Neural progenitor cell (in vitro differentiated cells): ENCODE measurements around the gene ZBTB5. TPM values are rescaled to one million over a fixed set of nuclear protein-coding genes. Genes with fewer than 3 reads are reported as not detected.
"Not testable (repeated sequence)": the region's sequence is repeated elsewhere in the genome, so short reads cannot be mapped to it uniquely, and the experiment has no call there.

Experiments
- DNase-seq: peaks from one replicate; pipeline ENCODE4 v3.0.0-alpha.2; 2016; ENCODE audit warnings: low spot score
- H2AFZ ChIP-seq: fragments of 200-600 bp; sonication (generic); replicated peaks from 2 replicates; pipeline ENCODE4 v1.6.1; 2016; ENCODE audit warnings: antibody characterized with exemption
- H3F3A ChIP-seq: fragments of 200-600 bp; sonication (generic); 2 replicates; pipeline ENCODE4 v1.6.1; 2016; ENCODE audit warnings: antibody characterized with exemption, low read depth
- H3K27ac ChIP-seq: fragments of 200-600 bp; sonication (generic); 2 replicates; pipeline ENCODE4 v1.5.1; 2016; ENCODE audit warnings: mild to moderate bottlenecking
- H3K27me3 ChIP-seq: fragments of 200-600 bp; sonication (generic); 2 replicates; pipeline ENCODE4 v1.6.1; 2016; ENCODE audit warnings: mild to moderate bottlenecking, moderate library complexity
- H3K36me3 ChIP-seq: fragments of 200-600 bp; sonication (generic); 2 replicates; pipeline ENCODE4 v1.5.1; 2016
- H3K4me1 ChIP-seq: fragments of 200-600 bp; sonication (generic); 2 replicates; pipeline ENCODE4 v1.6.1; 2016; ENCODE audit warnings: mixed run types
- H3K4me2 ChIP-seq: fragments of 200-600 bp; sonication (generic); 2 replicates; pipeline ENCODE4 v1.6.1; 2016
- H3K4me3 ChIP-seq: fragments of 200-600 bp; sonication (generic); 2 replicates; pipeline ENCODE4 v1.5.1; 2016
- H3K79me2 ChIP-seq: fragments of 200-600 bp; sonication (generic); 2 replicates; pipeline ENCODE4 v1.6.1; 2016; ENCODE audit warnings: low read depth
- H3K9ac ChIP-seq: fragments of 200-600 bp; sonication (generic); 2 replicates; pipeline ENCODE4 v1.6.1; 2016
- H3K9me3 ChIP-seq: fragments of 200-600 bp; sonication (generic); 2 replicates; pipeline ENCODE4 v1.5.1; 2016; ENCODE audit warnings: low read depth
- H4K20me1 ChIP-seq: fragments of 200-600 bp; sonication (generic); 2 replicates; pipeline ENCODE4 v1.6.1; 2016; ENCODE audit warnings: low read depth
- H3K27ac Mint-ChIP-seq: 3 replicates; pipeline ENCODE4 v1.8.0; 2021; ENCODE audit warnings: mixed read lengths
- H3K27me3 Mint-ChIP-seq: 2 replicates; pipeline ENCODE4 v1.8.0; 2022; ENCODE audit warnings: low read depth, mild to moderate bottlenecking, inconsistent platforms, moderate library complexity, mixed read lengths; ENCODE audit not compliant: insufficient read depth
- H3K36me3 Mint-ChIP-seq: 3 replicates; pipeline ENCODE4 v1.8.0; 2021; ENCODE audit warnings: mixed read lengths
- H3K4me1 Mint-ChIP-seq: 3 replicates; pipeline ENCODE4 v1.8.0; 2021; ENCODE audit warnings: mixed read lengths
- H3K4me3 Mint-ChIP-seq: 3 replicates; pipeline ENCODE4 v1.8.0; 2021; ENCODE audit warnings: mild to moderate bottlenecking, moderate library complexity, mixed read lengths
- H3K9me3 Mint-ChIP-seq: 3 replicates; pipeline ENCODE4 v1.8.0; 2020; ENCODE audit warnings: mixed read lengths
- CTCF ChIP-seq: fragments of 200-600 bp; sonication (generic); IDR thresholded peaks from 2 replicates; pipeline ENCODE4 v1.5.1; 2017; ENCODE audit warnings: antibody characterized with exemption, mild to moderate bottlenecking
- EZH2 ChIP-seq: fragments of 200-600 bp; sonication (generic); IDR thresholded peaks from 2 replicates; pipeline ENCODE4 v1.6.1; 2017; ENCODE audit warnings: antibody characterized with exemption, mild to moderate bottlenecking, moderate library complexity
- EZH2phosphoT487 ChIP-seq: fragments of 200-600 bp; sonication (generic); IDR thresholded peaks from 2 replicates; pipeline ENCODE4 v1.6.1; 2017; ENCODE audit warnings: antibody characterized with exemption
- total RNA-seq: library from RNA; depleted of rRNA; stranded (reverse); fragments of >200 nt; gene quantifications from 2 replicates; pipeline ENCODE4 v1.2.3, GENCODE V29; 2015; ENCODE audit warnings: low replicate concordance

Gene ZBTB5
- total RNA-seq, 1 donor from 2014 or later, result 24.1 TPM

GRCh38 chr9:37486256-37486615 is 21.0 kb upstream of the ZBTB5 start:
- H3K4me3 ChIP-seq, result peak overlapping the region; percentile 79
- H3K36me3 ChIP-seq, result no peaks in the 10 kb centered on the region
- H3K9ac ChIP-seq, result peak overlapping the region; percentile 59
- Mint-ChIP-seq H3K4me1 (peaks cover 29% of the 10 kb centered on the region), H3K27me3 (peaks cover 3% of the 10 kb centered on the region), H3K36me3 (peaks cover 16% of the 10 kb centered on the region), H3K9me3 (no peaks in the 10 kb centered on the region), H3K4me3 (peak overlapping the region; percentile 92), H3K27ac (peak overlapping the region; percentile 82)
- TF ChIP-seq CTCF (no peak), EZH2phosphoT487 (no peak), EZH2 (no peak)
- peaks cover 5% of the 10 kb centered on the region for H3F3A ChIP-seq
- H4K20me1 ChIP-seq, result peaks cover 11% of the 10 kb centered on the region
- H3K9me3 ChIP-seq, result no peaks in the 10 kb centered on the region
- peak overlapping the region; percentile 96 for H3K4me2 ChIP-seq
- H2AFZ ChIP-seq, result peak overlapping the region; percentile 90
- H3K4me1 ChIP-seq, result peaks cover 11% of the 10 kb centered on the region
- no peak for DNase-seq
- no peak overlapping the region for H3K27ac ChIP-seq
- peaks cover 22% of the 10 kb centered on the region for H3K79me2 ChIP-seq
- no peaks in the 10 kb centered on the region for H3K27me3 ChIP-seq

- Histone ChIP-seq H3K9ac (peak within 1 kb of the TSS; percentile 59), H3K9me3 (no peaks in the 10 kb centered on the region), H3K27me3 (no peaks in the 10 kb centered on the region), H3F3A (peaks cover 5% of the 10 kb centered on the region), H3K4me3 (peak within 1 kb of the TSS; percentile 79), H3K27ac (no peak within 1 kb of the TSS), H3K4me1 (peaks cover 11% of the 10 kb centered on the region), H2AFZ (peak within 1 kb of the TSS; percentile 90), H4K20me1 (peaks cover 11% of the 10 kb centered on the region), H3K36me3 (no peaks in the 10 kb centered on the region), H3K79me2 (peaks cover 22% of the 10 kb centered on the region), H3K4me2 (peak within 1 kb of the TSS; percentile 96)
- H3K9me3 Mint-ChIP-seq, result no peaks in the 10 kb centered on the region
- H3K27me3 Mint-ChIP-seq, result peaks cover 3% of the 10 kb centered on the region
- no peak for TF ChIP-seq EZH2phosphoT487
- no peak for TF ChIP-seq EZH2
- TF ChIP-seq CTCF, result no peak
- DNase-seq, result peak; percentile 96
- H3K4me3 Mint-ChIP-seq, result peak within 1 kb of the TSS; percentile 92
- H3K4me1 Mint-ChIP-seq, result peaks cover 29% of the 10 kb centered on the region
- peaks cover 10% of the 10 kb centered on the region for H3K36me3 Mint-ChIP-seq
- peak within 1 kb of the TSS; percentile 83 for H3K27ac Mint-ChIP-seq
These were observed 20.4 kb upstream of the ZBTB5 start, which contains the start of gene POLR1E for GRCh38 chr9:37485389-37486255. POLR1E (plus strand) TSS chr9:37485948; CDS start chr9:37486048, 100 bp downstream.

- H3F3A ChIP-seq, result peaks cover 5% of the 10 kb centered on the region
- Mint-ChIP-seq H3K36me3 (no peaks in the 10 kb centered on the region), H3K4me1 (peaks cover 12% of the 10 kb centered on the region), H3K9me3 (peaks cover 3% of the 10 kb centered on the region), H3K27me3 (peaks cover 3% of the 10 kb centered on the region), H3K27ac (no peak overlapping the region), H3K4me3 (no peak overlapping the region)
- H3K27ac ChIP-seq, result no peak overlapping the region
- H2AFZ ChIP-seq, result no peak overlapping the region
- no peaks in the 10 kb centered on the region for H3K79me2 ChIP-seq
- no peaks in the 10 kb centered on the region for H3K9me3 ChIP-seq
- no peak overlapping the region for H3K4me3 ChIP-seq
- H4K20me1 ChIP-seq, result no peaks in the 10 kb centered on the region
- no peaks in the 10 kb centered on the region for H3K4me1 ChIP-seq
- H3K4me2 ChIP-seq, result no peak overlapping the region
- H3K27me3 ChIP-seq, result no peaks in the 10 kb centered on the region
- TF ChIP-seq CTCF (no peak), EZH2 (no peak), EZH2phosphoT487 (no peak)
- H3K36me3 ChIP-seq, result no peaks in the 10 kb centered on the region
- no peak overlapping the region for H3K9ac ChIP-seq
- DNase-seq, result no peak
These were observed 15.5 kb upstream of the ZBTB5 start for GRCh38 chr9:37480759-37481158.

- H3K4me3 ChIP-seq, H3K4me3 Mint-ChIP-seq, H3K36me3 ChIP-seq, H3K4me1 ChIP-seq, DNase-seq, H3K36me3 Mint-ChIP-seq, H3K27me3 ChIP-seq, H3K4me2 ChIP-seq, H4K20me1 ChIP-seq, H3K9ac ChIP-seq, H3K9me3 ChIP-seq, H3K27me3 Mint-ChIP-seq, H3K27ac ChIP-seq, H2AFZ ChIP-seq, H3K4me1 Mint-ChIP-seq, H3K27ac Mint-ChIP-seq, H3K79me2 ChIP-seq: not testable (repeated sequence)
- H3K9me3 Mint-ChIP-seq, result peaks cover 22% of the 10 kb centered on the region
- peaks cover 11% of the 10 kb centered on the region for H3F3A ChIP-seq
These were observed 12.9 kb upstream of the ZBTB5 start for GRCh38 chr9:37477987-37478619.

GRCh38 chr9:37477443-37477842 is 12.2 kb upstream of the ZBTB5 start:
- not testable (repeated sequence) for H3K9ac ChIP-seq, DNase-seq, H3K79me2 ChIP-seq, H3K4me3 Mint-ChIP-seq, H4K20me1 ChIP-seq, H2AFZ ChIP-seq, H3K36me3 ChIP-seq, H3K27me3 ChIP-seq, H3K9me3 ChIP-seq, H3K4me3 ChIP-seq, H3K27ac Mint-ChIP-seq, H3K4me1 ChIP-seq, H3K27ac ChIP-seq, H3K4me2 ChIP-seq, H3K4me1 Mint-ChIP-seq, H3K36me3 Mint-ChIP-seq
- peaks cover 24% of the 10 kb centered on the region for H3K9me3 Mint-ChIP-seq
- H3F3A ChIP-seq, result peaks cover 18% of the 10 kb centered on the region
- peaks cover 11% of the 10 kb centered on the region for H3K27me3 Mint-ChIP-seq
